Activated naive CD8-positive, alpha-beta T cell treated with anti-CD3 and anti-CD28 coated beads, Interleukin-2, amount 50 U/mL, for 16 hours (primary cell): ENCODE measurements around the gene SYNJ2.

ENCODE experiments used
- DNase-seq: peaks from one replicate; pipeline ENCODE4 v3.0.0-alpha.2; 2020; ENCODE audit warnings: low read depth, low spot score

SYNJ2 gene

GRCh38 chr6:158013904-158014504 is 32.3 kb downstream of the SYNJ2 start:
- DNase-seq: no peak

- no peak for DNase-seq
Observed at GRCh38 chr6:158014505-158015187, 33.0 kb downstream of the SYNJ2 start.

- DNase-seq: no peak
Observed at GRCh38 chr6:158015188-158015506, 33.5 kb downstream of the SYNJ2 start.

DNA sequence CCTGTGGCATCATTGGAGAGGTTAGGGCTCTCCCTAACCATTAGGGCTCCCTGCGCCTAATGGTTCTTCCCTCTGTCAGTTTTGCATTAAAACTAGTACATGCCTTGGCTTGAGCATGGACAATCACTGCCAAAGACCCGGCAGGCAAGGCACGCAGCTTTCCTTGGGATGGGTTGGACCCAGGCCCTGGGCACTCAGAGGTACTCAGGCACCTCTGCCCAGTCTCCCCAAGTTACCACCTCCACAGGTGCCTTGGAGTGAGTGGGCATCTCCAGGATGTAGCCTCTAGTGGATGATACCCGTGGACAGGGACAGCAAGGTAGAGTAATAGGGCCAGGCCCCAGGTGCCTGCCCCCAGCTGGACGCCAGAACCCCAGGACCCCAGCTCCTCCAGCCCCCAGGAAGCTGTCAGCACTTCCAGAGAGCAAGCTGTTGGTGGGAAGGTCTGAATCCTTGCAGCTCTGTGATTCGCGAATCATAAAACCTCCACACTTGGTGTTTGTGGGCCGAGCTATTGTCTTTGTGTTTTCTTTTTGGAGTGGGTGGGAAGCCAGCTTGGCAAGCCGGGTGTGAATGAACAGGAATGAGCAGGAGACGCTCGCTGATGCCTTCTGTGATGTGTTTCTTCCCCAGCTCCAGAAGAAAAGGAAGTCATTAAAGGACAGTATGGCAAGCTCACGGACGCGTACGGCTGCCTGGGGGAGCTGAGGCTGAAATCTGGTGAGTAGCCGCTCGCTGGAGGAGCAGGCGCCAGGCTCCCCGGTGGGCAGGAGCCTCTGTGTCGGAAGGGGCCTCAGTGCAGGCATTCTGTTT is 35.1 kb downstream of the SYNJ2 start:
- DNase-seq: no peak

GRCh38 chr6:158017621-158018040 is 36.0 kb downstream of the SYNJ2 start:
- no peak for DNase-seq

GRCh38 chr6:158018041-158018771 is 36.5 kb downstream of the SYNJ2 start:
- DNase-seq: no peak

- no peak for DNase-seq
Observed at GRCh38 chr6:158018851-158019361, 37.2 kb downstream of the SYNJ2 start.

- no peak for DNase-seq
Observed at GRCh38 chr6:158019416-158019815, 37.8 kb downstream of the SYNJ2 start.

- no peak for DNase-seq
Observed at GRCh38 chr6:158020272-158020711, 38.6 kb downstream of the SYNJ2 start.

- DNase-seq: no peak
Observed at GRCh38 chr6:158020811-158021210, 39.1 kb downstream of the SYNJ2 start.

DNA sequence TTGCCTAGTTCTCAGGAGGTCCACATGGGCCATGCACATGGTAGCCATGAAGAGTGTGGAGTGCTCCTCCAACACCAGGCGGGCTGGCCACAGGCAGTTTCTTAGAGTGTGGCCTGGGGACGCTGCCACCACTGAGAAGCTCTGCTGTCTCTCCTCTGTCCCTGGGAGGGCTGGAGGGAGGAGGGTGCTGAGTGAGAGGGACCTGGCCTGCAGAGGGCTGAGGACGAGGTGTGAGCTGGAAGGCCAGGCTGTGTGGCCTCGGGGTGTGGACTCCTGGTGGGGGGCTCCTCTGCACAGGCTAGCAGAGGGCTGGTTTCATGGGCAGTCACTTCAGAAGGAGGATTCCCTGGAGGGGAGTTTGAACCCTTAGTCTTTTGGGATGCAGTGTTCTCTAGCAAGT is 39.7 kb downstream of the SYNJ2 start:
- DNase-seq: no peak

- DNase-seq: no peak
Observed at GRCh38 chr6:158021814-158022748, 40.4 kb downstream of the SYNJ2 start.

DNA sequence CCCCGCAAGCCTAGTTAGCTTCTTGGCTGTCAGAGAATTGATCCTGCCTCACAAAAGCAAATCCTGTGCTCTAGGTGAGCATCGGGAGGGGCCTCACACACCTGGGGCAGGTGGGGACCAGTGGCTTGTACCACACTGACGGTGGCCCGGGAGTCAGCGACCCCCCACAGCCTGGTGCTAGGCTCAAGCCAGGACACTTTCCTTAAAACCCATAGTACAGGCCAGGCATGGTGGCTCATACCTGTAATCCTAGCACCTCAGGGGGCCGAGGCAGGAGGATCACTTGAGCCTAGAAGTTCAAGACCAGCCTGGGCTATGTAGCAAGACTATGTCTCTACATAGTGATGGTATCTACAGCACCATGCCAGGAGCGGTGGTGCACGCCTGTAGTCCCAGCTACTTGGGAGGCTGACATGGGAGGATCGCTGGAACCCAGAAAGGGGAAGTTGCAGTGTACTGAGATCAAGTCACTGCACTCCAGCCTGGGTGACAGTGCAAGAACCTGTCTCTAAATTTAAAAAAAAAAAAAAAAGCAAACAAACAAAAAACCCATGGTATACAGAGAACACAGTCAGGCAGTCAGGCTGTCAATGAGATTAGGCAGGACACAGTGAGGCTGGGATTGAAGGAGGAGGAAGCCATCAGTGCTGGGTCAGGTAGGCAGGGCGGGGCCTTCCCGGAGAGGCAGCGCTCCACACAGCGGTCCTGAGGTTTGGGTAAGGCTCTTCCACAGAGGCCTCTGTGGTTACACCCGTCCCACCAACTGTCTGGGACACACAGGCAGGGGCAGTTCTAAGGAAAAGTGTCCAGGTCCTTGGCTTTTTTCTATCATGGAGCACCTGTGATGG is 41.3 kb downstream of the SYNJ2 start:
- DNase-seq: no peak

- DNase-seq: no peak
Observed at GRCh38 chr6:158023597-158023939, 41.9 kb downstream of the SYNJ2 start.

DNA sequence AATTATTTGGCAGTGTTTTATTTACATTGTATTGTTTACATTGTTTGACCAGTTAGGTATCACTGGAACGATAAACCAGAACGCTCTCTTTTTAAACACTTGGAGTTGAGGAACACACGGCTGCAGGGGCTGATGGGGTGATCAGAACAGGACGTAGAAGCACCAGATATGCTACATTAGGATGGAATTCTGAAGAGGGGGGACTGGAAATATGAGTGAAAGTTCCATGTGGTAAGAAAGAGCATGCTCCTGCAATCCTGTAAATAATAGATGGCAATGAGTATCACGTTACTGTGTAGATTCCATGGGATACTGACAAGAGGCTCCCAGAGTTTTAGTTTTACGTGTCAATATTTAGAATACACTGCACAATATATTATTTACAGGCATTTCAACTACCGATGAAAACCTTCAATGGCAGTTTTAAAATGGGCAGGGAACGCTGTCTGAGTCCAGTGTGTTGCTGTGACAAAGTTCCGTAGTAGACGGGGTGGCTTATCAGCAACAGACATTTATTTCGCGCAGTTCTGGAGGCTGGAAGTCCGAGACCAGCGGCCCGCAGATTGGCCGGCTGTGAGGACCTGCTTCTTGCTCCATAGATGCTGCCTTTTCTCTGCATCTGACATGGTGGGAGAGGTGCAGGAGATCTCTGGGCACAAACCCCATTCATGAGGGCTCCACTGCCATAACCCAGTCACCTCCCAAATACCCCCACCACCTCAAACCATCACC is 43.1 kb downstream of the SYNJ2 start:
- DNase-seq: no peak

GRCh38 chr6:158026054-158026900 is 44.6 kb downstream of the SYNJ2 start:
- peak; percentile 61 for DNase-seq

GRCh38 chr6:158026901-158027589 is 45.4 kb downstream of the SYNJ2 start:
- no peak for DNase-seq
